Measurements from ENCODE around the gene R3HDM2. TPM values are rescaled to one million over a fixed set of nuclear protein-coding genes. Genes with fewer than 3 reads are reported as not detected.
A peak's percentile ranks its signal among the peaks of the same experiment; 100 is the strongest.

The R3HDM2 gene
- total RNA-seq, 1 experiment from 2014 or later = 45.4 TPM

- Histone ChIP-seq H3K9ac (ENCODE audit: low read length) (peak overlapping the region; percentile 57; the same call in 1 of the 2 replicates), H3K36me3 (ENCODE audit: control insufficient read depth in 1 of 2, insufficient read depth in 2 of 2, low read length in 2 of 2) (no peaks in the 10 kb centered on the region), H3K4me2 (ENCODE audit: low read length) (peak overlapping the region; percentile 99), H2AFZ (ENCODE audit: low read depth, low read length, poor library complexity, severe bottlenecking) (peak overlapping the region; percentile 94), H3K9me3 (ENCODE audit: control insufficient read depth in 1 of 2, insufficient read depth in 1 of 2, low read depth in 1 of 2, low read length in 2 of 2) (no peaks in the 10 kb centered on the region), H3K4me3 (replicated peaks in 1 of 2; ENCODE audit: low read depth in 1 of 2, low read length in 2 of 2) (peak overlapping the region; percentile 75), H3K27ac (ENCODE audit: low read depth, low read length) (peak overlapping the region; percentile 65), H3K79me2 (ENCODE audit: insufficient read depth, low read length) (no peaks in the 10 kb centered on the region), H3K4me1 (ENCODE audit: control insufficient read depth in 1 of 2, insufficient read depth in 2 of 2, low read length in 2 of 2) (peaks cover 38 to 68% of the 10 kb centered on the region in 2 experiments), H3K9me2 (ENCODE audit: insufficient read depth) (no peaks in the 10 kb centered on the region), H3K27me3 (ENCODE audit: insufficient read depth, low read length) (no peaks in the 10 kb centered on the region), H4K20me1 (ENCODE audit: insufficient read depth) (no peaks in the 10 kb centered on the region)
- BruUV-seq (replicated peaks) = TSS peak; percentile 65
- intact Hi-C loops (cut with micrococcal nuclease) = loop anchor here (2.0 kb wide), 1 partner anchor 28 kb away; no protein-coding TSS in a partner anchor
- ChIA-PET POLR2A (interaction anchor here (1.0 to 1.7 kb wide), 2 partner anchors 10 to 245 kb away, joined by 4 to 6 read pairs; no protein-coding TSS in a partner anchor), CTCF (interaction anchor here (0.6 to 1.7 kb wide), 15 partner anchors 8 to 389 kb away, joined by 3 to 11 read pairs (median 4); partner anchors contain the start of genes DCTN2, LRP1 and SHMT2), RAD21 (ENCODE audit: low non-redundant PET in 1 of 2, low total read pairs in 2 of 2, uncharacterized antibody in 2 of 2, unreplicated experiment in 2 of 2) (interaction anchor here in 1 of 2 experiments (0.6 kb wide), 1 partner anchor 16 kb away, joined by 3 read pairs; no protein-coding TSS in a partner anchor)
- DNase-seq (ENCODE audit: low read depth, low spot score) (no peak), ATAC-seq (no peak)
- TF ChIP-seq SP1 (IDR thresholded peaks at IDR 0.05; ENCODE audit: low read depth) (no peak), REST (IDR thresholded peaks at IDR 0.05; ENCODE audit: low read depth) (no peak), EZH2 (IDR thresholded peaks at IDR 0.05) (no peak), ATF3 (IDR thresholded peaks at IDR 0.05) (no peak), CEBPB (IDR thresholded peaks at IDR 0.05; ENCODE audit: low read depth) (no peak), MAX (IDR thresholded peaks at IDR 0.05) (no peak), YY1 (IDR thresholded peaks at IDR 0.05; ENCODE audit: extremely low read depth, insufficient replicate concordance, low read depth, low read length) (no peak), ZNF274 (IDR thresholded peaks at IDR 0.05; ENCODE audit: low read depth, low read length) (no peak), JUND (IDR thresholded peaks at IDR 0.05) (no peak), POLR2A (IDR thresholded peaks at IDR 0.05; ENCODE audit: borderline replicate concordance, extremely low read depth, insufficient read depth, insufficient read length) (no peak), EZH2phosphoT487 (IDR thresholded peaks at IDR 0.05; ENCODE audit: borderline replicate concordance) (no peak), RAD21 (IDR thresholded peaks at IDR 0.05; ENCODE audit: low read depth) (no peak), ZFX (IDR thresholded peaks at IDR 0.05) (no peak), ELF1 (IDR thresholded peaks at IDR 0.05; ENCODE audit: borderline replicate concordance, low read depth) (no peak), EGR1 (IDR thresholded peaks at IDR 0.05; ENCODE audit: low read depth) (no peak), CBX3 (IDR thresholded peaks at IDR 0.05; ENCODE audit: low read depth) (no peak), TCF7L2 (IDR thresholded peaks at IDR 0.05; ENCODE audit: borderline replicate concordance, extremely low read depth, insufficient read depth, insufficient read length) (no peak)
These were observed 27.8 kb upstream of the R3HDM2 start for GRCh38 chr12:57458665-57459054.

Data from HCT116 (cell line).